DMS79 treated with DMSO at 0.1 percent for 48 hours (cell line): ENCODE data around the gene PUM2.

Source experiments
- DNase-seq: peaks from one replicate; lab custom pipeline; 2025; lab: John Stamatoyannopoulos, UW

The PUM2 gene

DNA sequence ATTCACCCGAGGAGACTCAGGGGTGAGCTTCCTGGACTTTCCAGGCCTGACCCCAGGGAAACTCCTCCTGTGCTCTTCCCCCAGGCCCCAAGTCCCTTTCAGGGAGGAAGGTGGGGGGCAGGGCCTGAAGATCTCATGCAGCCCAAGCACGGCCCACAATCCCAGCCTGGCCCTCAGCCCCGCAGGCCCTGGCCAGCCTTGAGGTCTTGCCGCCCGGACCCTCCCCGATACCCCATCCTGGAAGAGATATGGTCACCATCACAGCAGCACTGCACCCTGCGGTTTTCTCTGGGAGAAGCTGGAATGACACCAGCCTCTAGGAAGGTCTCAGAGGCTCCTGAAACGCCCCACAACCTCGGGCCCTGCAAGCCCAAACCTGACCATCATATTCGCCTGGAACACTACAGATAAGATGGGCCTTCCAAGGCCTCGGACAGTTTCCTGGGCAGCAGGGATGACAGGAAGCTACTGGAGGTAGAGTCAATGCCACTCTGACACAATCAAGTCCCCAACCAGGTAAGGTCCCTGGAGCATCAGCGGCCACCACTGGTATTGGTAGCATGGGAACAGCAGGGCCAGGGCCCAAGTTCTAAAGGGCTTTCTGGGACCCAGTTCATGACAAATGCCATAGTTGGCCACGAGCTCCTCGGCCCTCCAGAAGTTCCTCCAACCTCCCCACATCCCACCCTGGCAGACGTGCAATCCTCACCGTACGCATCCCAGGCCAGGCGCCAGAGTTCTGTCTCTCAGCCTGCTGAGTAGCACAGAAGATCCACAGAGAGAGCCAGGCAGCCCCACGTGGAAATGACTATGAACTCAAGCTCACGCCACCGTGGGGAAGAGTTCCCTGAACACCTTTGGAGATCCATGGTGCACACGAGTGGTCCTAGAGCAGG is 134.3 kb downstream of the PUM2 start:
- DNase-seq: no peak

DNA sequence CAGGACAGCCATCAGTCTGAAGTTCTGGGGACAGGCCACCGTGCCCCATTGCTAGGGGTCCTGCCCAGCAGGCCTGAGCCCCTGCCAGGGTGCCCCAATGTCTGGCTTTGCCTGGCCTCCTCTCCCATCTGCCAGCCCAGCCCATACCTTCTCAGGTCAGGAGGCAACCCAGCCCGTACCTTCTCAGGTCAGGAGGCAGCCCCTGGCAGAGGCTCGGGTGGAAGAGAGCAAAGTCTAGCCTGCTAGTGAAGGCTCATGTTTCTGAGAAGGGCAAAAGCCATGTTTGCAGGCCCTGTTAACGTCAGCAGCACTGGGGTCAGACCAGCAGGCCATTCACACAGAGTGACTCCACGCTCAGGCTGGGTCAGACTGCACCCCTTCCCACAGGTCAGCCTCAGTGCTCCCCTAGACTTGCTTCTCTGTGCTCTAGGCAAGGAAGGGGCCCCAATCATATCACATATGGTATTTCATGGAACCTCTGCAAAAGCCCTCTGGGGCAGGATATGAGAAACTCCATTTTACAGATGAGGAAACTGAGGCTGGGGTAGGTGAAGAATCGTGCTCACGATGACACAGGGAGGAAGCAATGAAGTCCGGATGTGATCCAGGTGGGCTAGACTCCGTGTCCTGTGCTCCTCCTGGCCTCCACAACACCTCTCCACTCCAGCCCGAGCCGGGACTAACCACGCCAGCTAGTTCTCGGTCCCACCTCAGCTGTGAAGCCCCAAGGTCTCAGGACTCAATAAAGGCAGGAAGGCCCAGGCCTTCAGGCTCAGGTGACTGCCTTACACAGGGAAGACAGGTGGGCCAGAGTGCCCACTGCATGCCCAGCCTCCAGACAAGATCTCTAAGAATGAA is 135.2 kb downstream of the PUM2 start:
- no peak for DNase-seq

DNA sequence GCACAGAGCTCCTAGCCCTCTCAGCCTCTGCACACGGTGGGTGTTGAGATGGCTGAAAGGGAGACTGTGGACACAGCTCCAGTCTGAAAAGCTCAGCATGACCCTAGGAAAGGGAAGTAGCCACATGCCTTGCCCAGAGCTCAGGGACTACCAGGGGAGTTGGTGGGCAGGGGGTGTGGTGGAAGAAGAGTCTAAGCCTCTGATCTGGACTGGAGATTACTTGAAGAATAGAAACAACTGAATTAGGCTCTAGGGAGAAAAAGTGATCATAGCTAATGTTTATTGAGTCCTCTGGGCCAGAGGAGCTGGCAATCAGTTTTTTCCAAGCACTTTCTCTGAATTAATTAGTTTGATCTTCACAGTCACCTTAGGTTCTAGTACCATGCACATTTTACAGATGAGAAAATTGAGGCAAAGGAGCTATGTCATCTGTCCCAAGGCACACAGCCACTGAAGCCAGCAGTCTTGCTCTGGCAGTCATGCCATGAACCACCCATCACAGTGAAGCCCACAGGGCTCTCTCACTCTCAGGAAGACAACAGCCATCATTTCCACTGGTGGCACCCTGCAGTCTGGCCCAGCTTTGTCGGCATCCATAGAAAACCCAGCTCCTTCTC is 136.0 kb downstream of the PUM2 start:
- no peak for DNase-seq

DNA sequence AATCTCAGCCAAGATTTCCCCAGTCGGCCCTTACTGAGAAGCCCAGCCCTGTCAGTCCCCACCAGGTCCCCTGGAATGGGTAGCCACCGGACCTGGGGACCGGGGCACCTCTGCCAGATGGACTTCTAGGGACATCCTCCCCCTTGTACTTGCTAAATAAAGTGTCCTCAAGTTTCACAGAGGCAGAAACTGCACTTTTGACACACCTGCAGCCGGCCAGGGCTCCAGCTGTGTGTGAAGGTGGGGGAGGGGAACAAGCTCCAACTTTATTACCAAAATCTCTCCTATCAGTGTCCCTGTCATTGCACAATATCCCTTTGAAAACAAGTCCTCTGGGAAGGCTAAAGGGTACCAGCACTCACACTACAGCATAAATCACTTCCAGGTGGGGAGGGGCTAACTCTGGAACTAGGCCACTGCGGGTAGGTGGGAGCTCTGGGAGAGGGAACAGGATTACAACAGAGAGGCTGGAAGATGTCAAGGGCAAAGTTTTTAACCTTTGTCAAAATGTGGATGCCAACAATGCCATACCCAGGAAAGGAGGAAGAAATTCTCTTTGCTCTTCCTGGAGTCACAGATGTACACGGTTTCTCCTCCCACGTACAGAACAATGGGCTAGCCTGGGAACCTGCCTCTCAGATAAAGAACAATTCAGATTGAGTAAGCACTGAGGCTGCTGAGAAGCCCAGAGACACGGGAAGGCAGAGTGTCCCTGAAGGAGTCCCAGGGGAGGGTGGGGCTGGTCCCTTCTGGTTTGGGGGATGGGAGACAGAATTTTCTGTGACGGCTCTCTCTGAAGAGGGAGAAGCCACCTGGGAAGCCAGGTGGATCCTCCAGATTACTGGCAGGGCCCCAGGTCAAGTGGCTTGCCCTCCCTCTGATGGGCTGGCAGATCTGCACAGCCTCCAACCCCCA is 136.7 kb downstream of the PUM2 start:
- DNase-seq: peak; percentile 80

DNA sequence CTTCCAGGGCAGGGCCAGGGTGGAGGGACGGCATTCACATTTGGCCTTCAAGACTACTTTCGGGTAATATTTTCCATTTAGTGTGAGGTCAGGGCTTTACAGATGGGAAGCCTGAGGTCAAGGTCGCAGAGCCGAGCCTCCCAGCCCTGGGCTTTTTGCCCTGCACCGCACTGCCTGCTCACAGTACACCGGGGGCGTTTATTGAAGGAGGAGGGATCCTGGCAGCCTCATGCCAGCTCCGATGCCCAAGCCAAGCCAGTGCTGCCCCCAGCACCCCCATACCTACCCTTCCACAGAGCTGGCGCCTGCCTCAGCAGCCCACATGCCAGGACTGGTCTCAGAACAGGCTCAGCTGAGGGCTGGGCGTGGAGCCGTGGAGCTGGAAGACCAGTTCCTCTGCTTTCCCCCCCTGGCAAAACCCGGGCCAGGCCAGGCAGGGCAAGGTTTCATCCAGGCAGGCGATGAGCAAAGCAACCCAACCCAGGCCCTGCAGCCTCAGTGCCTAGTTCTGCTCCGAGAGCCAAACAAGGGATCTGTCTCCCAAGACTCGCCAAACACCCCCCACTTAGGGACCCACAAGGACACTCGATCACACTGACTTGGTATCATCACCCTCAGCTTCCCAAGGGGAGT is 137.7 kb downstream of the PUM2 start:
- no peak for DNase-seq

DNA sequence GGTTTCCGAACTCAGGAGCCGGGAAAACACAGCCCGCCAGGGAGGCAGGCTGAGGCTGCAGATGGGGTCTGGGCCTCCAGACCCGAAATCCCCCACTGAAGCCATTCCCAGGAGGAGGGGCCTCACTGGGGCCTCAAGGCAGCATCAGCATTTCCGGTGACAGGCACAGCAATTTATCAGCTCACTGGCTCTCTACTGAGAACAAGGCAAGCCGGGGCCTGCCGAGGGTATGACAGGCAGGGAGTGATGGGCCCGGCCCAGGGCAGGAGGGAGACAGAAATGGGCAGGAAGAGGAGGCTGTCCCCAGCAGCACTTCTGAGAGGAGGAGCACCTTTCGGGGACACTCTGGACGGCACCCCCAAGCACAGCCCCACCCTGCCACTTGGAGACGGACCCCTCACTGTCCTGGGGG is 138.2 kb downstream of the PUM2 start:
- DNase-seq: peak; percentile 13

DNA sequence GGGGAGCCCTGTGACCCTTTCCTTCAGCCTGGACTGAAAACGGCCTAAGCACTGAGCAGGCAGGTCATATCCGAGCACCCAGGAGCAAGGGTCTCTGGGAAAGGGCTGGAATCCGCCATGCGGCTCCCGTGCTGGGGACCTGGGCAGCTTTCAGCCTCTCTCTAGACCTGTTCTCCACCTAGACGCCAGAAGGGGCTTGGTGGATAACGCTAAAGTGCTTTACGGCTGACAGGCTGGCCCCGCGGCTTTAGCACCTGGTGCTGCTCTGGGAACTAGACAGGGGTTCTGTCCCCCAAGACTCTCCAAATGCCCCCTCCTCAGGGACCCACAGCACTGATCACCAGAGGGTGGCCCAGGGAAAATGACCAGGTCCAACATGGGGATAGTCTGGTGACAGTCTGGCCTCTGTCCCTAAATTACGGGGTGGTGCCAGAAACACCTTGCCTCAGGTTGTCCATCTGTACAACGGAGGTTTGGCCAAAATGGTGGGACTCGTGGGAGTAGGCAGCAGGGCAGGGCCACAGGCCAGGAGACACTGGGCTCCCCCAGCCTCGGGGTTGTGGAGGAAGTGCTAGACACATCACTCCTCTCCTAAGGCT is 138.7 kb downstream of the PUM2 start:
- no peak for DNase-seq

DNA sequence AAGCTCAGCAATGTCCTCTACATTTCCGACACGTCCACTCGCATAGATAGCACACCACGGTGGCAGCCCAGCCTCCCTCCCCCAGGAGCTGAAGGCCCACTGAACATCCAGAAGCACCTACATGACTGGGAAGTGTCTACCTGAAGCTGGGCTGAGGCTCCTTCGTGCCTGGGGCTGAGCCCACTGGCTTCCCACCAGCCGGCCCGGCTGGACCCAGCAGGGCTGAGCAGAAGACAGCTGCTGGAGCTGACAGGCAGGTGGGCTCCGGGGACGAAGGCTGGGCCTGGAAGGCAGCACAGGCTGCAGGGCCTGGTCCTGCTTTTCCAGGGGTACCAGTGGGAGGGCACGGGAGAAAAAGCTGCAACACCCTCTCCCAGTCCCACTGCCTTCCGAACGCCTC is 139.2 kb downstream of the PUM2 start:
- DNase-seq: no peak

DNA sequence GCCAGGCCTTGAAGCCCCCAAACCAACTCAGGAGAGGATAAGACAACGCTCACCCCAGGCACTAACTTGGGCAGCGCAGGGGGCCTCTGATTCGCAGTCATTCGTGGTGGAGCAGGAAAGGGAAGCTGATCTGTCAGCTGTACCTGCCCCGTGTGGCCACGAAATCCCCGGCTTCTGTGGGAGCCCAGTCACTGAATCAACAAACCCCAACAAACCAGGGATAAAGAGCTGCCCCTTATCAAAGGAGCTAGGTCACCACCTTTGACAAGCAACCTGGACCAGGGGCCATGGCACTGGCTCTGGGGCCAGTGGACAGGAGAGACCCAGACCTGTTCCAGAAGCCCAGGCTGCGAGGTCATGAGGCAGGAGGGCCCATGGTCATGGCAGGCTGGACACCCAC is 140.2 kb downstream of the PUM2 start:
- no peak for DNase-seq

DNA sequence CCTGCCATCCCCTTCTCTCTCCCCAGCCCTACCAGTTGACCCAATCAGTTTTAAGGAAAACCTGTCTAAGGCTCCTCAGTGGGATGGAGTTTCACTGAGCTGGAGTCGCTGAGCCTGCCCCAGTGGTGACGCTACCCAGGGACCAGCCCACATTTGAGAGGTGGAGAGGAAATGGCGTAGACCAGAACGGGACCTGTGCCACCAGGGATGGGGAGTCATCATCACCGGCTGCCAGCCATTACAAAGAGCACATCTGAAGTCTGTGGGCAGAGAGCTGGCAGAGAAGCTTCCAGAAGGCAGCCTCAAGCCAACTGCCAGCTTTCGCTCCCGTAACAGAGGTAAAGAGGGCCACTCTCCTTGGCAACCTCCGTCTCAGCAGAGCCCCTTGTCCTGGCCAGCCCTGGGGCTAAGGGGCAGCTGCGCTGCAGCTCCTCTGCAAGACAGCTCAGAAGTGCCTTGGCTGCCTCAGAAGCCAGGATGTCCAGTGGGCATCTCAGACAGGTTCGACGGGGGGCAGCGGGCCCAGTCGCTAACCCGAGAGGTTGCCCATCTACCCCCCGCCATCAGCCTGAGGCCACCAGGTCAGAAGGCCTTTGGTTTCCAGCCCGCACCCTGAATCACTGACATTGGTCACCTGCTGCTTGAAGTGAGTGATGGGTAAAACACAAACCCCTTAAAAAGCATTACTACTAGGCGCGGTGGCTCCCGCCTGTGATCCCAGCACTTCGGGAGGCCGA is 141.1 kb downstream of the PUM2 start:
- no peak for DNase-seq

DNA sequence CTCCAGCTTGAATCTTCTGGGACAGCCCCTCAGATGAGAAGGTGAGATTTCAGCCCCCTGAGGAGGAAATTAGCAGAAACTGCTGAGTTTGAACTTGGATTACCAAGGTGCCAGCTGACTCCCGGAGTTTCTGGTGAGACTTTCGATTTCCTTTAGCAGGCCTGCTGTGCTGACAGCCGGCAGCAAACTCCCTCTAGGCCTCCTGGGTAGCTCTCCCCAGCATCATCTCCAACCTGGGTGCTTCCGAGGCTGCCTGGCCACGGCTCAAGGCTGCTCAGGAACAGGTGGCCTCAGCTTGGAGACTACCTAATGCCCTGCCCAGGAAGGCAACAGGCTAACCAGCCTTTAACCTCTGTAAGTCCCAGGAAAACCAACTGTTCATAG is 142.2 kb downstream of the PUM2 start:
- DNase-seq: no peak

DNA sequence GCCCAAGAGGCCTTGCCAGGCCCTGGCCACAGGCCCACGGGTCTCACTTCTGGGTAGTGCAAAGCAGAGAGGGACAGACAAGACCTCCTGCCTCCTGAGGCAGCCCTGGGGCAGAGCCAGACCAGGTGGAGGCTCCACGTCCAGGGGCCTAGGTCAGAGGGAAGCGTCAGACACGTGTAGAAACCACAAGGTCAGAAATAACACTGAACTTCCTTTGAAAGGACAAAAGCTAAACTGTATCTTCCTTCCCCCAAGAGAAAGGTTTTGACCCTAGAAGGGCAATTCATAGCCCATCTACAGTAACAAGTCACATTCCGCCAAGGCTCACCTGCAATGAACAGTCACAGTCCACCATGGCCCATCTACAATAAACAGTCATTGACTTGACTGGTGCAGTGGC is 143.6 kb downstream of the PUM2 start:
- no peak for DNase-seq

DNA sequence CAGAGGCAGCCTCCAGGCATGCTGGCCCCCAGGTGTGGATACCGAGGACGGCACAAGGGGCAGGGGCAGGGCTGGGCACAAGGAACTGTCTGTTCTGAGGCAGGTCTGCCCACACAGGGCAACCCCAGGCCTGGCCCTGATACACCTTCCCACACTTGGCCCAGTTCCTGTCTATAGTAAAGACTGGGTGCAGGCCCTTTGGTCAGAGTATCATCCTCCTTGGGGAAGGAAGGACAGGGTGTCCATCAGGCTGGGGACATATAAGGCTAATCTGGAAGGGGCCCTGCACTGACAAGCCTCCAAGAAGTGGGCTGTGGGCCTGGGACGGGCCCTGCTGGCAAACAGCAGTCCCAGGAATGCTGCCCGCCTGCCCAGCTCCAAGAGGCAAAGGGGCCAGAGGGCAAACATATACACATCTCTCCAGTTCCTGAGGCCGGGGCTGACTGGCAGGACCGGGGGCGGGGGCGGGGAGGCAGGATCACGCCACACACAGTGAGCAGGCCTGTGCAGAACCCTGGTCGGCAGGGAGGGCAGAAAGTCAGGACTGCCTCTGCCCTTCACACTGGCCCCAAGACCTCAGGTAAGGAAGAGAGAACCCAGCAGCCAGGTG is 144.6 kb downstream of the PUM2 start:
- DNase-seq: no peak

DNA sequence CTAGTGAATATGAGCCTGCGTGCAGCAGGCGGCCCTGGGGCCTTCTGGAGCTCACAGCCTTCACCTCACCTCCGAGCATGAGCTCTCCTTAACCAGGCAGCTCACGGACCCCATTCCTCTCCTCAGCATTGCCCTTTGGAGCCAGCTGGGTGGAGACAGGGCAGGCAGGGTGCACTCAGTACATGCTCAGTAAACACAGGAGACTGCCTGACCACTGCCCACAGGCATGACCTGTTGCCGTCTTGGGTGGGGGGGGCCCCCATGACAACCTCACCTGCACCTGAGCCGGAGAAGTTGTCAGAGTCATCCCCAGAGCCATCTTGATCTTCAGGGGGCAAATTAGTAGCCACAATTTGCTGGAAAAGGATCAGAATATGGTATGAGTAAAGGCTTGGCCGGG is 145.6 kb downstream of the PUM2 start:
- DNase-seq: no peak

DNA sequence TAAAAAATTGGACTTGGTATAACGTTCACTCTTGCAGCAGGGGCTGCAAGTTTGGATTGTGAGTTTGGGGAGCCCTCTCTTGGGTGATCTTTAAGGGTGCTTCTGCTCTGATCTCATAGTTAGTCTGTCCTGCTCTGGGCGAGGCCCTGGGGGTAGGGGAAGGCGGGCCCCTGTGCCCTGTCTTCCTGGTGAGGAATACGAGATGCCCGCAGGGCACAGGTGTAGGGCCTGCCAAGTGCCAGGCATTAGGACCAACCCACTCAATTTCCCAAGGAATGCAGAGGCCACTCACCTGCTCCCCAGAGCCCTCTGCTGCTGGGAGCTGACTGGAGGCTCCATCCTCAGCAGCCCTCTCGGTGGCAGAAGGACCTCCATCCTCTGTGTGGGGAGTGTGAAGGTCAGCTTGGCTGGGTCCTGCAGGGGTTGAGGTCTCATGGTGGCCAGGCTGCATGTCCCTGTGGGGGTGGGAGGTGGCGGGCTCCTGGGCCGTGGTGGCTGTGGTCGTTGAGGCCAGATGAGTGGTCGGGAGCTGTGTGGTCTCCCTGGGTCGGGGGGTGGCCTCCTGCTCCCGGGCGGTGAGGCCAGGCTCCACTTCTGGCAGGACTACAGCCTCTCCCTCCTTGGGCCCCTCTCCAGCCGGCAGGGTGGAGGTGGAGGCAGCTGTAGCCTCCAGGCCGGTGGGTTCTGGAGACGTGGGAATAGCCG is 147.0 kb downstream of the PUM2 start:
- no peak for DNase-seq

DNA sequence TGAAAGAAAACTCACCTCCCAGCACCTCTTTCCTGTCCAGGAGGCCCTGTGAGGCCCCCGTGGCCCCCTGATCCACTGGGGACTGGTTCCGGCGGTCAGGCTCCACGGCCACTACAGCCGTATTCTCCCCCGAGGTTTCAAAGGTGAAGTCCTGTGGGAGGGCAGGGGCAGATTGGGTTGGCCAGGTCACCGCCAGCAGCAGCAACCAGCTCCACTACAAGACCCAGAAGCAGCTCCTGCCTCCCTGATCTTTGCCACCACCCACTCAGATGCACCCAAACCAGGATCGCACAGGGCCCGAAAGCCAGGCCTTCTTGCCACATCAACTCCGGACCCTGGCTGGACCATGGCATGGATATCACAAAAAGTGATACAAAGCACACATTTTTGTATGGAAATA is 147.6 kb downstream of the PUM2 start:
- no peak for DNase-seq

DNA sequence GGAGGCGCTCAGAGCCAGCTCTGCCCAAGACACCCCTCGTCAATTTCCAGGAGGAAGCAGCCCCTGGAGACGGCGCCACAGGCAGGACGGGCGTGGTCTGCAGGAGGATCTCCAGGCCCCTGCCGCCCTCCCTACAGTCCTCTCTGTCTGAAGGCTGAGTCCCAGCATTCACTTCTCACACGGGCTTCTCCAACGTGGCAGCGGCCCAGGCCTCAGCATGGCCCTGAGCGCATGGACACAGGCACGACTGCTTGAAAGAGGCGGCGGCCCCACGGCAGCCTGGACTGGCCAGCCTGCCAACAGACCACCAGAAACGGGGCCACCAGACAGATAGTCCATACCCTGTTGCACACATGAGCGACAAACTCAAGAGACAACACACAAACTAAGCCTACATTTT is 149.0 kb downstream of the PUM2 start:
- no peak for DNase-seq

DNA sequence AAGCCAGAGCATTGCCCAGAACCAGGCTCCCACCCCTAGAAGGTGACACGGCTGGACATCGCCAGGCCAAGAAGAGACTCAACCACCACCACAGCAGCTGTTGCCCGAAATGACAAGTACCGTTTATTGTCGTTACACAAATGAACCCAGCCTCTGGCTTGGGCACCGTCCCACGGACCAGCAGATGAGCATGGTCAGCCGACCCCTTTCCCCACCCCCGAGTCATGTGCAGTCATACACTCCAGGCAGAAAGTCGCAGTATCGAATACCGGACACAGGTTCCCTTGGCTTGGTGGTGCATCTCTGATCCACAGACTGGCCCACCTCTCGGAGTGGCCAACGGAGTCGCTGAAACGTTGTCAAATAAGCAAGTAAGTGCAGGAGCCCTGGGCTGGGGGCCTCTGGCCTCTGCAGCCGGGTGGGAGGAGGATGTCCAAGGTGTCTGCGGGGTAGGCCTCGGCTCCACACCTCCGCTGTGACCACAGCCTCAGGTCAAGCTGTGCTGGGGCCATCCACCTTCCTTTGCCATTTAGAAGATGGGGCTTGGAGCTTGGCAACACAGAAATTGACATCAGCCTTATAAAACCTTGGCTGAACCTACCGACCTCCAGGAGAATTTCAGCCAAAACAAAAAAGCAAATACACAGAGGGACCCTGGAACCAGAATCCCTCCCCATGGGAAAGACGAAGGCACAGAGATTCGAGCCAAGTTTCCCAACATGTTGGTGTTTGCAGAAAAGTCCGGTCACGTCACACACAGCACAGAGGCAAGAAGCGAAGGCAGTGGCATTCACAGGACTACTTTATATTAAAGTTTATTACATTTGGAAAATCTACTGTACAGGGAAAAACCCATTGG is 149.7 kb downstream of the PUM2 start:
- no peak for DNase-seq
